WTC11 (cell line): ENCODE measurements around the gene TNS4. TPM values are rescaled to one million over a fixed set of nuclear protein-coding genes. Genes with fewer than 3 reads are reported as not detected.

Experiments
- ATAC-seq: fragments of 200-7000 bp; cut with Tn5 transposase; 2 replicates; pipeline ENCODE4 v1.10.0; 2021; ENCODE audit warnings: mild to moderate bottlenecking, moderate library complexity
- CTCF ChIA-PET: fragments of 300-600 bp; sonication (Branson Sonifier 250); formaldehyde crosslinking; loops from one replicate; lab custom pipeline; 2021; ENCODE audit warnings: antibody characterized with exemption; lab: Charles Lee
- POLR2A ChIA-PET: fragments of 350-600 bp; sonication (Branson Sonifier 250); formaldehyde crosslinking; loops from one replicate; lab custom pipeline; 2021; ENCODE audit warnings: antibody characterized with exemption; lab: Charles Lee
- DNase-seq: peaks from one replicate; pipeline ENCODE4 v3.0.0; 2021; ENCODE audit warnings: low spot score
- H3K27ac Mint-ChIP-seq: 2 replicates; pipeline ENCODE4 v1.8.0; 2021; ENCODE audit warnings: mixed read lengths
- H3K27me3 Mint-ChIP-seq: 2 replicates; pipeline ENCODE4 v1.8.0; 2021; ENCODE audit warnings: low read depth, mild to moderate bottlenecking, moderate library complexity, mixed read lengths
- H3K36me3 Mint-ChIP-seq: 2 replicates; pipeline ENCODE4 v1.8.0; 2021; ENCODE audit warnings: mixed read lengths
- H3K4me1 Mint-ChIP-seq: 2 replicates; pipeline ENCODE4 v1.8.0; 2022; ENCODE audit warnings: mixed read lengths
- H3K4me3 Mint-ChIP-seq: 2 replicates; pipeline ENCODE4 v1.8.0; 2021; ENCODE audit warnings: mild to moderate bottlenecking, moderate library complexity, mixed read lengths
- H3K9me3 Mint-ChIP-seq: 2 replicates; pipeline ENCODE4 v1.8.0; 2021; ENCODE audit warnings: mixed read lengths
- AR ChIP-seq: fragments of 250-450 bp; sonication (Bioruptor Pico); IDR thresholded peaks from 2 replicates; pipeline ENCODE4 v1.9.0; 2021; ENCODE audit warnings: mild to moderate bottlenecking
- ATF2 ChIP-seq: sonication (generic); formaldehyde crosslinking; IDR thresholded peaks from 2 replicates; pipeline ENCODE4 v1.8.1; 2022; ENCODE audit warnings: low read depth, missing genetic modification reagents, borderline replicate concordance
- ELF4 ChIP-seq: sonication (generic); formaldehyde crosslinking; IDR thresholded peaks from 2 replicates; pipeline ENCODE4 v1.8.1; 2022; ENCODE audit warnings: low read depth, mild to moderate bottlenecking, moderate library complexity, missing genetic modification reagents
- FOXJ3 ChIP-seq: sonication (generic); formaldehyde crosslinking; IDR thresholded peaks from 2 replicates; pipeline ENCODE4 v1.9.0; 2021; ENCODE audit warnings: missing genetic modification reagents, mild to moderate bottlenecking, borderline replicate concordance
- JUN ChIP-seq: sonication (generic); formaldehyde crosslinking; IDR thresholded peaks from 2 replicates; pipeline ENCODE4 v1.8.0; 2023; ENCODE audit warnings: mild to moderate bottlenecking, missing genetic modification reagents
- NFE2L1 ChIP-seq: sonication (generic); formaldehyde crosslinking; IDR thresholded peaks from 2 replicates; pipeline ENCODE4 v1.8.1; 2023; ENCODE audit warnings: missing genetic modification reagents
- OVOL2 ChIP-seq: fragments of 250-450 bp; sonication (Bioruptor Pico); IDR thresholded peaks from 2 replicates; pipeline ENCODE4 v1.9.0; 2021; ENCODE audit warnings: mild to moderate bottlenecking, borderline replicate concordance
- RELA ChIP-seq: sonication (generic); formaldehyde crosslinking; IDR thresholded peaks from 2 replicates; pipeline ENCODE4 v1.8.1; 2022; ENCODE audit warnings: missing genetic modification reagents, mild to moderate bottlenecking, borderline replicate concordance
- ZBTB21 ChIP-seq: sonication (generic); formaldehyde crosslinking; IDR thresholded peaks from 2 replicates; pipeline ENCODE4 v1.8.1; 2023; ENCODE audit warnings: mild to moderate bottlenecking, missing genetic modification reagents, borderline replicate concordance
- ZBTB43 ChIP-seq: sonication (generic); formaldehyde crosslinking; IDR thresholded peaks from 2 replicates; pipeline ENCODE4 v1.8.1; 2023; ENCODE audit warnings: mild to moderate bottlenecking, missing genetic modification reagents
- ZNF121 ChIP-seq: sonication (generic); formaldehyde crosslinking; IDR thresholded peaks from 2 replicates; pipeline ENCODE4 v1.8.0; 2023; ENCODE audit warnings: missing genetic modification reagents
- ZNF232 ChIP-seq: sonication (generic); formaldehyde crosslinking; IDR thresholded peaks from 2 replicates; pipeline ENCODE4 v1.8.0; 2022; ENCODE audit warnings: mild to moderate bottlenecking, missing genetic modification reagents
- ZNF263 ChIP-seq: sonication (generic); formaldehyde crosslinking; IDR thresholded peaks from 2 replicates; pipeline ENCODE4 v1.8.1; 2022; ENCODE audit warnings: low read depth, mild to moderate bottlenecking, moderate library complexity, missing genetic modification reagents
- ZNF396 ChIP-seq: fragments of 250-450 bp; sonication (Bioruptor Pico); IDR thresholded peaks from 2 replicates; pipeline ENCODE4 v1.8.0; 2021; ENCODE audit warnings: mild to moderate bottlenecking, moderate library complexity, borderline replicate concordance
- ZNF416 ChIP-seq: fragments of 250-450 bp; sonication (Bioruptor Pico); IDR thresholded peaks from 2 replicates; pipeline ENCODE4 v1.9.0; 2021; ENCODE audit warnings: mild to moderate bottlenecking, inconsistent platforms
- ZNF423 ChIP-seq: fragments of 250-450 bp; sonication (Bioruptor Pico); IDR thresholded peaks from 2 replicates; pipeline ENCODE4 v2.1.2; 2022; ENCODE audit warnings: mild to moderate bottlenecking, moderate library complexity
- ZSCAN18 ChIP-seq: fragments of 250-450 bp; sonication (Bioruptor Pico); IDR thresholded peaks from 2 replicates; pipeline ENCODE4 v2.1.2; 2022; ENCODE audit warnings: mild to moderate bottlenecking, moderate library complexity
- total RNA-seq: library from RNA; stranded (reverse); gene quantifications from 3 replicates; pipeline ENCODE4 v1.2.3, GENCODE V29; 2021
- TF ChIP-seq, protein P1 (sequence below): fragments of 200-600 bp; IDR thresholded peaks from 2 replicates; pipeline ENCODE4 v1.8.0; 2022; ENCODE audit warnings: antibody characterized with exemption
- TF ChIP-seq, protein P2 (sequence below): sonication (generic); formaldehyde crosslinking; IDR thresholded peaks from 2 replicates; pipeline ENCODE4 v1.8.1; 2022; ENCODE audit warnings: mild to moderate bottlenecking, missing genetic modification reagents, moderate library complexity, borderline replicate concordance
- TF ChIP-seq, protein P3 (sequence below): sonication (generic); formaldehyde crosslinking; IDR thresholded peaks from 2 replicates; pipeline ENCODE4 v1.8.0; 2022; ENCODE audit warnings: missing genetic modification reagents

TNS4 gene
- total RNA-seq, 1 experiment from 2014 or later = 0.87 TPM

DNA sequence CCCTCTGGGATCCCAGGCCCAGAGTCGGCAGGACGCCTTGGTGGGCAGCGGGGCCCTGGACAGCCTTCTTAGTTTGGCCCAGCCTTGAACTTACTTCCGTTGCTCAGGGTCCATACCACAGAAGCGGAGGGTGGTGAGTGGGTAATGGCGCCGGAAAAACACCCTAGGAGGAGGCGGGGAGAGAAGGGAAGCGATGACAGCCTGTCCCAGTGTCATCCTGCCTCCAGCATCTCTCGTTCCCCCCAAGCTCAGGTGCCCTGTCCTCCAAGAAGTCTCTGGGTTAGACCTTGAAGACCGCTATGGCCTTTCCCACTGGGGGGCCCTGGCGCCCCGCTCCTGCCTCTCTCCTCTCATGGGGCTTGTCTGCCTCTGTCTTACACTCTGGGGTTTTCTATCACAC is 22.9 kb downstream of the TNS4 start:
- H3K27me3 Mint-ChIP-seq = no peaks in the 10 kb centered on the region; the same call in 1 of the 2 replicates
- H3K36me3 Mint-ChIP-seq = no peaks in the 10 kb centered on the region
- POLR2A ChIA-PET = no interaction called here
- no peak overlapping the region for H3K27ac Mint-ChIP-seq
- no peak for DNase-seq
- CTCF ChIA-PET = interaction anchor here (1.1 to 10.1 kb wide), 6 partner anchors 9 to 59 kb away, joined by 3 to 293 read pairs (median 96); partner anchors contain the start of genes IGFBP4 and TOP2A
- H3K4me1 Mint-ChIP-seq = peaks cover 48% of the 10 kb centered on the region
- H3K9me3 Mint-ChIP-seq = no peaks in the 10 kb centered on the region
- ATAC-seq = no peak
- no peak overlapping the region for H3K4me3 Mint-ChIP-seq
- TF ChIP-seq ZNF416 = no peak
- TF ChIP-seq, protein P1, sequence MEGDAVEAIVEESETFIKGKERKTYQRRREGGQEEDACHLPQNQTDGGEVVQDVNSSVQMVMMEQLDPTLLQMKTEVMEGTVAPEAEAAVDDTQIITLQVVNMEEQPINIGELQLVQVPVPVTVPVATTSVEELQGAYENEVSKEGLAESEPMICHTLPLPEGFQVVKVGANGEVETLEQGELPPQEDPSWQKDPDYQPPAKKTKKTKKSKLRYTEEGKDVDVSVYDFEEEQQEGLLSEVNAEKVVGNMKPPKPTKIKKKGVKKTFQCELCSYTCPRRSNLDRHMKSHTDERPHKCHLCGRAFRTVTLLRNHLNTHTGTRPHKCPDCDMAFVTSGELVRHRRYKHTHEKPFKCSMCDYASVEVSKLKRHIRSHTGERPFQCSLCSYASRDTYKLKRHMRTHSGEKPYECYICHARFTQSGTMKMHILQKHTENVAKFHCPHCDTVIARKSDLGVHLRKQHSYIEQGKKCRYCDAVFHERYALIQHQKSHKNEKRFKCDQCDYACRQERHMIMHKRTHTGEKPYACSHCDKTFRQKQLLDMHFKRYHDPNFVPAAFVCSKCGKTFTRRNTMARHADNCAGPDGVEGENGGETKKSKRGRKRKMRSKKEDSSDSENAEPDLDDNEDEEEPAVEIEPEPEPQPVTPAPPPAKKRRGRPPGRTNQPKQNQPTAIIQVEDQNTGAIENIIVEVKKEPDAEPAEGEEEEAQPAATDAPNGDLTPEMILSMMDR = no peak
- no peak for TF ChIP-seq RELA (CRISPR knock-in tag)
- no peak for TF ChIP-seq ZNF263
- TF ChIP-seq OVOL2 (CRISPR knock-in tag) = no peak
- no peak for TF ChIP-seq NFE2L1
- no peak for TF ChIP-seq ZNF121 (CRISPR knock-in tag)
- TF ChIP-seq, protein P2, sequence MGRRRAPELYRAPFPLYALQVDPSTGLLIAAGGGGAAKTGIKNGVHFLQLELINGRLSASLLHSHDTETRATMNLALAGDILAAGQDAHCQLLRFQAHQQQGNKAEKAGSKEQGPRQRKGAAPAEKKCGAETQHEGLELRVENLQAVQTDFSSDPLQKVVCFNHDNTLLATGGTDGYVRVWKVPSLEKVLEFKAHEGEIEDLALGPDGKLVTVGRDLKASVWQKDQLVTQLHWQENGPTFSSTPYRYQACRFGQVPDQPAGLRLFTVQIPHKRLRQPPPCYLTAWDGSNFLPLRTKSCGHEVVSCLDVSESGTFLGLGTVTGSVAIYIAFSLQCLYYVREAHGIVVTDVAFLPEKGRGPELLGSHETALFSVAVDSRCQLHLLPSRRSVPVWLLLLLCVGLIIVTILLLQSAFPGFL (CRISPR knock-in tag) = no peak
- no peak for TF ChIP-seq FOXJ3 (CRISPR knock-in tag)

DNA sequence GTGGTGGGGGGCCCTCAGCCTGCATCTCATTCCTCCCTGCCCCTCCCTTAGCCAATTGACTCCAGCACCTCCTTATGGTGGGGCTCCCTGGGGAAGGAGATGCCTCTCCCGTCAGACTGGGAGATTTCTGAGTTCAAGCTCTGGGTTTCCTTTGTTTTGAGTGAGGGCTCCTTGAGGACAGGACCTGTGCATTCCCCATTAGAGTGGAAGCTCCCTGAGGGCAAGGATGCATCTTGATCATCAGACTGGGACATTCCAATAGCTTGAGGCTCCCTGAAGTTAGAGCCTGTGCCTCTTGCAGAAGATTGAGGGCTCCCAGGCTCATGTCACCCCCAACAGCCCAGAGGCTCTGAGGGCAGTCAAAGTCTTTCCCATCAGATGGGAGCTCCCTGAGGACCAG is 23.6 kb downstream of the TNS4 start:
- CTCF ChIA-PET = interaction anchor here (0.5 to 10.1 kb wide), 8 partner anchors 10 to 58 kb away, joined by 3 to 293 read pairs (median 68); partner anchors contain the start of genes IGFBP4 and TOP2A
- TF ChIP-seq AR (CRISPR knock-in tag) (no peak), ELF4 (no peak), ZNF232 (no peak), ZBTB43 (CRISPR knock-in tag) (no peak), ZBTB21 (no peak), ZSCAN18 (no peak), ATF2 (no peak), JUN (CRISPR knock-in tag) (no peak), ZNF423 (CRISPR knock-in tag) (no peak), ZNF396 (no peak)
- TF ChIP-seq, protein P3, sequence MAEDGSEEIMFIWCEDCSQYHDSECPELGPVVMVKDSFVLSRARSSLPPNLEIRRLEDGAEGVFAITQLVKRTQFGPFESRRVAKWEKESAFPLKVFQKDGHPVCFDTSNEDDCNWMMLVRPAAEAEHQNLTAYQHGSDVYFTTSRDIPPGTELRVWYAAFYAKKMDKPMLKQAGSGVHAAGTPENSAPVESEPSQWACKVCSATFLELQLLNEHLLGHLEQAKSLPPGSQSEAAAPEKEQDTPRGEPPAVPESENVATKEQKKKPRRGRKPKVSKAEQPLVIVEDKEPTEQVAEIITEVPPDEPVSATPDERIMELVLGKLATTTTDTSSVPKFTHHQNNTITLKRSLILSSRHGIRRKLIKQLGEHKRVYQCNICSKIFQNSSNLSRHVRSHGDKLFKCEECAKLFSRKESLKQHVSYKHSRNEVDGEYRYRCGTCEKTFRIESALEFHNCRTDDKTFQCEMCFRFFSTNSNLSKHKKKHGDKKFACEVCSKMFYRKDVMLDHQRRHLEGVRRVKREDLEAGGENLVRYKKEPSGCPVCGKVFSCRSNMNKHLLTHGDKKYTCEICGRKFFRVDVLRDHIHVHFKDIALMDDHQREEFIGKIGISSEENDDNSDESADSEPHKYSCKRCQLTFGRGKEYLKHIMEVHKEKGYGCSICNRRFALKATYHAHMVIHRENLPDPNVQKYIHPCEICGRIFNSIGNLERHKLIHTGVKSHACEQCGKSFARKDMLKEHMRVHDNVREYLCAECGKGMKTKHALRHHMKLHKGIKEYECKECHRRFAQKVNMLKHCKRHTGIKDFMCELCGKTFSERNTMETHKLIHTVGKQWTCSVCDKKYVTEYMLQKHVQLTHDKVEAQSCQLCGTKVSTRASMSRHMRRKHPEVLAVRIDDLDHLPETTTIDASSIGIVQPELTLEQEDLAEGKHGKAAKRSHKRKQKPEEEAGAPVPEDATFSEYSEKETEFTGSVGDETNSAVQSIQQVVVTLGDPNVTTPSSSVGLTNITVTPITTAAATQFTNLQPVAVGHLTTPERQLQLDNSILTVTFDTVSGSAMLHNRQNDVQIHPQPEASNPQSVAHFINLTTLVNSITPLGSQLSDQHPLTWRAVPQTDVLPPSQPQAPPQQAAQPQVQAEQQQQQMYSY (CRISPR knock-in tag) = no peak
- TF ChIP-seq, protein P2 (CRISPR knock-in tag) = no peak

More for the DNA sequence above, 23.6 kb downstream of the TNS4 start:
- POLR2A ChIA-PET = no interaction called here
- H3K36me3 Mint-ChIP-seq = peaks cover 7% of the 10 kb centered on the region
- no peak overlapping the region for H3K4me3 Mint-ChIP-seq
- ATAC-seq (no peak), DNase-seq (no peak)
- H3K9me3 Mint-ChIP-seq = peaks cover 7% of the 10 kb centered on the region
- peaks cover 46% of the 10 kb centered on the region for H3K4me1 Mint-ChIP-seq
- H3K27ac Mint-ChIP-seq = no peak overlapping the region
- peaks cover 1% of the 10 kb centered on the region for H3K27me3 Mint-ChIP-seq
